Gastrocnemius medialis (tissue), 4 donors: Measurements from ENCODE around the gene C1RL. TPM values are rescaled to one million over a fixed set of nuclear protein-coding genes. Genes with fewer than 3 reads are reported as not detected.

Experiments
- ATAC-seq, 2 donors: fragments of 150-250 bp; one replicate each; pipeline ENCODE4 v1.9.1; 2016
- DNase-seq, 2 donors: peaks; one replicate each; pipeline ENCODE4 v3.0.0-alpha.2; 2019
- H3K27ac ChIP-seq, 4 donors: fragments of 200-600 bp; sonication (generic); 1 replicate in 1 of 4; 2 replicates in 3 of 4; pipeline ENCODE4 v1.5.1; 2016 to 2018; ENCODE audit warnings: mild to moderate bottlenecking in 2 of 4, moderate library complexity in 1 of 4
- H3K27me3 ChIP-seq, 3 donors: fragments of 200-600 bp; sonication (generic) in 2 of 3; 1 replicate in 1 of 3; 2 replicates in 2 of 3; pipeline versions ENCODE4 v1.5.1 to v1.6.0; 2016 to 2019; ENCODE audit warnings: mild to moderate bottlenecking in 1 of 3, moderate library complexity in 1 of 3
- H3K36me3 ChIP-seq, 2 donors: fragments of 200-600 bp; sonication (generic) in 1 of 2; one replicate each; pipeline ENCODE4 v1.5.1; 2017 to 2018
- H3K4me1 ChIP-seq, 2 donors: fragments of 200-600 bp; sonication (generic) in 1 of 2; one replicate each; pipeline ENCODE4 v1.5.1; 2016 to 2017; ENCODE audit warnings: mild to moderate bottlenecking in 2 of 2
- H3K4me3 ChIP-seq, 4 donors: fragments of 200-600 bp; sonication (generic) in 3 of 4; 1 replicate in 1 of 4; 2 replicates in 3 of 4; pipeline ENCODE4 v1.5.1; 2016 to 2019; ENCODE audit warnings: mild to moderate bottlenecking in 2 of 4
- H3K9me3 ChIP-seq, 3 donors: fragments of 200-600 bp; sonication (generic) in 2 of 3; 1 replicate in 1 of 3; 2 replicates in 2 of 3; pipeline ENCODE4 v1.5.1; 2016 to 2019
- CTCF ChIP-seq, 5 experiments: fragments of 450-650 bp in 3 of 5; fragments of 200-600 bp in 2 of 5; sonication (generic) in 2 of 5; IDR thresholded peaks in 4 of 5; conservative IDR thresholded peaks in 1 of 5; 1 replicate in 4 of 5; 2 replicates in 1 of 5; pipeline ENCODE4 v1.5.1; 2016 to 2019; ENCODE audit warnings: antibody characterized with exemption in 5 of 5, mild to moderate bottlenecking in 3 of 5, moderate library complexity in 3 of 5
- POLR2A ChIP-seq, 2 donors: fragments of 450-650 bp; IDR thresholded peaks; one replicate each; pipeline ENCODE4 v1.6.1; 2017; ENCODE audit warnings: antibody characterized with exemption in 2 of 2, mild to moderate bottlenecking in 2 of 2, moderate library complexity in 2 of 2
- in situ Hi-C, 4 donors: fragments of 200-750 bp; cut with MboI; loops; one replicate each; pipeline versions ENCODE4 v1.15.0 to v1.8.0; 2017; ENCODE audit warnings: low sequenced_read_pairs in 4 of 4
- intact Hi-C: fragments of 100-400 bp; cut with DNase I; formaldehyde crosslinking; loops from one replicate; pipeline ENCODE4 v1.15.1; 2023; ENCODE audit warnings: low total_unique reads
- total RNA-seq, 4 donors: library from RNA; depleted of rRNA; stranded (reverse); fragments of >200 nt; gene quantifications; one replicate each; pipeline versions ENCODE4 v1.1.0 to v1.2.3, GENCODE V29; 2016

Gene C1RL
- total RNA-seq, 4 donors from 2014 or later = 15.0 to 18.7 (median 16.7) TPM

- TF ChIP-seq POLR2A (IDR thresholded peaks at IDR 0.05) = no peak
- no peak for TF ChIP-seq CTCF (IDR thresholded peaks at IDR 0.05 in 4 of 5, conservative IDR thresholded peaks at IDR 0.05 in 1 of 5)
- no peak for DNase-seq
- Histone ChIP-seq H3K4me3 (peak overlapping the region in 3 of 4 donors; percentile 21 to 49 (median 31)), H3K27ac (no peak overlapping the region), H3K36me3 (peaks cover 0 to 11% of the 10 kb centered on the region in 2 donors), H3K27me3 (no peaks in the 10 kb centered on the region), H3K9me3 (no peaks in the 10 kb centered on the region), H3K4me1 (peaks cover 2 to 25% of the 10 kb centered on the region in 2 donors)
- intact Hi-C loops (no loop called here), in situ Hi-C loops (no loop called here)
- ATAC-seq = no peak
These were observed 12.7 kb downstream of the C1RL start for GRCh38 chr12:7096006-7096932.

- in situ Hi-C loops = loop anchor here in 1 of 4 donors (5.0 kb wide), 1 partner anchor 37 kb away; no protein-coding TSS in a partner anchor
- no peak for ATAC-seq
- Histone ChIP-seq H3K4me3 (no peak overlapping the region), H3K9me3 (no peaks in the 10 kb centered on the region), H3K27ac (no peak overlapping the region), H3K27me3 (no peaks in the 10 kb centered on the region), H3K4me1 (peaks cover 8 to 25% of the 10 kb centered on the region in 2 donors), H3K36me3 (peaks cover 0 to 4% of the 10 kb centered on the region in 2 donors)
- no peak for DNase-seq
- TF ChIP-seq CTCF (IDR thresholded peaks at IDR 0.05 in 4 of 5, conservative IDR thresholded peaks at IDR 0.05 in 1 of 5) (no peak), POLR2A (IDR thresholded peaks at IDR 0.05) (no peak)
- intact Hi-C loops = loop anchor here (1.0 to 5.0 kb wide), 3 partner anchors 14 to 172 kb away; partner anchors contain the start of genes C12orf57 and RNU7-1
These were observed 15.1 kb downstream of the C1RL start for GRCh38 chr12:7093892-7094291.

- TF ChIP-seq CTCF (IDR thresholded peaks at IDR 0.05 in 4 of 5, conservative IDR thresholded peaks at IDR 0.05 in 1 of 5) = no peak
- no peak for TF ChIP-seq POLR2A (IDR thresholded peaks at IDR 0.05)
- in situ Hi-C loops (loop anchor here in 1 of 4 donors (5.0 kb wide), 1 partner anchor 36 kb away; no protein-coding TSS in a partner anchor), intact Hi-C loops (loop anchor here (1.0 to 5.0 kb wide), 3 partner anchors 15 to 171 kb away; partner anchors contain the start of genes C12orf57 and RNU7-1)
- no peak for ATAC-seq
- Histone ChIP-seq H3K9me3 (no peaks in the 10 kb centered on the region), H3K4me3 (no peak overlapping the region), H3K36me3 (peaks cover 0 to 1% of the 10 kb centered on the region in 2 donors), H3K27ac (no peak overlapping the region), H3K27me3 (no peaks in the 10 kb centered on the region), H3K4me1 (peaks cover 8 to 25% of the 10 kb centered on the region in 2 donors)
- DNase-seq = no peak
These were observed 15.5 kb downstream of the C1RL start for GRCh38 chr12:7093486-7093885.

- Histone ChIP-seq H3K27me3 (no peaks in the 10 kb centered on the region), H3K9me3 (no peaks in the 10 kb centered on the region), H3K4me1 (peaks cover 8 to 25% of the 10 kb centered on the region in 2 donors), H3K36me3 (no peaks in the 10 kb centered on the region), H3K4me3 (no peak overlapping the region), H3K27ac (peak overlapping the region; percentile 68 to 80 (median 70))
- intact Hi-C loops (loop anchor here (1.0 to 5.0 kb wide), 4 partner anchors 15 to 171 kb away; partner anchors contain the start of genes C12orf57, C1S and RNU7-1), in situ Hi-C loops (loop anchor here in 1 of 4 donors (5.0 kb wide), 1 partner anchor 36 kb away; no protein-coding TSS in a partner anchor)
- DNase-seq (no peak), ATAC-seq (no peak)
- TF ChIP-seq POLR2A (IDR thresholded peaks at IDR 0.05) (no peak), CTCF (IDR thresholded peaks at IDR 0.05 in 4 of 5, conservative IDR thresholded peaks at IDR 0.05 in 1 of 5) (no peak)
These were observed 16.0 kb downstream of the C1RL start for GRCh38 chr12:7092986-7093460.
